PC-3 (cell line): Measurements from ENCODE around the gene CKB. TPM values are rescaled to one million over a fixed set of nuclear protein-coding genes. Genes with fewer than 3 reads are reported as not detected.

Experiments used
- ATAC-seq: fragments of 200-7000 bp; cut with Tn5 transposase; 2 replicates; pipeline ENCODE4 v1.9.1; 2020; ENCODE audit warnings: mild to moderate bottlenecking, moderate library complexity
- BruUV-seq: library from RNA; stranded (reverse); fragments of 400-500 nt; replicated peaks from 2 replicates; lab custom pipeline; 2021; lab: Mats Ljungman, UMichigan
- CTCF ChIA-PET: fragments of 300-600 bp; sonication (Branson Sonifier 250); formaldehyde crosslinking; loops from one replicate; lab custom pipeline; 2022; ENCODE audit warnings: antibody characterized with exemption; lab: Charles Lee
- POLR2A ChIA-PET: fragments of 300-600 bp; sonication (Branson Sonifier 250); formaldehyde crosslinking; loops from one replicate; lab custom pipeline; 2022; ENCODE audit warnings: antibody characterized with exemption; ENCODE audit not compliant: unreplicated experiment; lab: Charles Lee
- DNase-seq: peaks from one replicate; pipeline ENCODE4 v3.0.0-alpha.2; 2015
- H2AFZ ChIP-seq: fragments of 300-600 bp; sonication (generic); 2 replicates; pipeline ENCODE4 v1.6.0; 2016; ENCODE audit warnings: antibody characterized with exemption, low read length
- H3F3A ChIP-seq: fragments of 300-600 bp; sonication (generic); one replicate; pipeline ENCODE4 v1.6.0; 2017; ENCODE audit warnings: antibody characterized with exemption, low read length, control low read depth, mild to moderate bottlenecking; ENCODE audit not compliant: unreplicated experiment
- H3K27ac ChIP-seq: fragments of 300-600 bp; sonication (generic); 2 replicates; pipeline ENCODE4 v1.5.1; 2016; ENCODE audit warnings: mild to moderate bottlenecking, low read length
- H3K27me3 ChIP-seq: fragments of 300-600 bp; sonication (generic); 2 replicates; pipeline ENCODE4 v1.6.1; 2016; ENCODE audit warnings: low read length, mixed read lengths
- H3K36me3 ChIP-seq: fragments of 300-600 bp; sonication (generic); 2 replicates; pipeline ENCODE4 v1.6.1; 2016; ENCODE audit warnings: low read depth, mixed run types, low read length, mixed read lengths
- H3K4me1 ChIP-seq: fragments of 300-600 bp; sonication (generic); 2 replicates; pipeline ENCODE4 v1.5.1; 2016; ENCODE audit warnings: low read length; ENCODE audit not compliant: insufficient read depth
- H3K4me2 ChIP-seq: fragments of 300-600 bp; sonication (generic); 2 replicates; pipeline ENCODE4 v1.6.0; 2016; ENCODE audit warnings: low read length
- H3K4me3 ChIP-seq: fragments of 300-600 bp; sonication (generic); 2 replicates; pipeline ENCODE4 v1.5.1; 2016; ENCODE audit warnings: mild to moderate bottlenecking, low read length, mixed read lengths
- H3K79me2 ChIP-seq: fragments of 300-600 bp; sonication (generic); 2 replicates; pipeline ENCODE4 v1.6.1; 2017; ENCODE audit warnings: low read length, mixed read lengths
- H3K9ac ChIP-seq: fragments of 300-600 bp; sonication (generic); 2 replicates; pipeline ENCODE4 v1.6.0; 2016; ENCODE audit warnings: mild to moderate bottlenecking, low read length
- H3K9me2 ChIP-seq: fragments of 300-600 bp; sonication (generic); replicated peaks from 2 replicates; pipeline ENCODE4 v1.6.1; 2016; ENCODE audit warnings: mixed run types, low read length, mixed read lengths
- H3K9me3 ChIP-seq: fragments of 300-600 bp; sonication (generic); 2 replicates; pipeline ENCODE4 v1.6.1; 2016; ENCODE audit warnings: low read length, mixed read lengths
- H4K20me1 ChIP-seq: fragments of 300-600 bp; sonication (generic); 2 replicates; pipeline ENCODE4 v1.6.1; 2016; ENCODE audit warnings: low read length, mixed read lengths
- CTCF ChIP-seq: fragments of 300-600 bp; sonication (generic); conservative IDR thresholded peaks from 2 replicates; pipeline ENCODE4 v1.5.1; 2017; ENCODE audit warnings: antibody characterized with exemption, low read depth, mild to moderate bottlenecking, low read length
- EZH2 ChIP-seq: fragments of 300-600 bp; sonication (generic); IDR thresholded peaks from one replicate; pipeline ENCODE4 v1.6.1; 2017; ENCODE audit warnings: antibody characterized with exemption, mild to moderate bottlenecking, low read length; ENCODE audit not compliant: unreplicated experiment
- EZH2phosphoT487 ChIP-seq: fragments of 300-600 bp; sonication (generic); IDR thresholded peaks from 2 replicates; pipeline ENCODE4 v1.6.1; 2018; ENCODE audit warnings: mild to moderate bottlenecking, antibody characterized with exemption, low read length, borderline replicate concordance
- intact Hi-C: fragments of 100-400 bp; cut with micrococcal nuclease; formaldehyde crosslinking; loops from 2 replicates; pipeline ENCODE4 v1.9.0; 2023
- total RNA-seq: library from RNA; depleted of rRNA; stranded (reverse); fragments of >200 nt; gene quantifications from 2 replicates; pipeline ENCODE4 v1.2.3, GENCODE V29; 2014

The CKB gene
- total RNA-seq, 1 experiment from 2014 or later: 299 TPM

- Histone ChIP-seq H3K4me2 (no peak overlapping the region), H3K27ac (no peak overlapping the region), H3K36me3 (no peaks in the 10 kb centered on the region; the same call in 1 of the 2 replicates), H3K9me2 (no peaks in the 10 kb centered on the region), H3K4me1 (peaks cover 30% of the 10 kb centered on the region), H3K9ac (no peak overlapping the region), H2AFZ (no peak overlapping the region), H3F3A (no peaks in the 10 kb centered on the region), H3K4me3 (no peak overlapping the region), H4K20me1 (peaks cover under 1% of the 10 kb centered on the region; the same call in 1 of the 2 replicates), H3K79me2 (peaks cover 9% of the 10 kb centered on the region), H3K27me3 (no peaks in the 10 kb centered on the region), H3K9me3 (no peaks in the 10 kb centered on the region)
- ChIA-PET CTCF (no interaction called here), POLR2A (no interaction called here)
- ATAC-seq: no peak
- TF ChIP-seq EZH2phosphoT487: no peak
- no peak for TF ChIP-seq EZH2
- no peak for TF ChIP-seq CTCF
- intact Hi-C loops: no loop called here
- no peak for DNase-seq
- BruUV-seq: no TSS peak
These were observed 14.1 kb upstream of the CKB start for GRCh38 chr14:103536693-103537092.

GRCh38 chr14:103535891-103536565 is 13.4 kb upstream of the CKB start:
- Histone ChIP-seq H3K9ac (no peak overlapping the region), H2AFZ (no peak overlapping the region), H3K36me3 (no peaks in the 10 kb centered on the region; the same call in 1 of the 2 replicates), H3K4me3 (no peak overlapping the region), H3K4me1 (peaks cover 24% of the 10 kb centered on the region), H3K9me2 (no peaks in the 10 kb centered on the region), H3K9me3 (no peaks in the 10 kb centered on the region), H3K79me2 (peaks cover 15% of the 10 kb centered on the region), H3F3A (no peaks in the 10 kb centered on the region), H3K27me3 (no peaks in the 10 kb centered on the region), H3K4me2 (no peak overlapping the region), H3K27ac (no peak overlapping the region), H4K20me1 (peaks cover 7% of the 10 kb centered on the region; the same call in 1 of the 2 replicates)
- ChIA-PET POLR2A (no interaction called here), CTCF (no interaction called here)
- no TSS peak for BruUV-seq
- DNase-seq: no peak
- ATAC-seq: no peak
- intact Hi-C loops: no loop called here
- no peak for TF ChIP-seq EZH2phosphoT487
- TF ChIP-seq CTCF: no peak
- no peak for TF ChIP-seq EZH2
